Stimulated activated CD4-positive, alpha-beta T cell treated with anti-CD3 and anti-CD28 coated beads, TNF-alpha, amount 100 ng/mL, for 48 hours (primary cell): ENCODE measurements around the gene GPC6.

ENCODE experiments used
- DNase-seq, 3 donors: peaks; one replicate each; pipeline ENCODE4 v3.0.0-alpha.2; 2020; ENCODE audit warnings: low read depth in 3 of 3

GPC6 gene

GRCh38 chr13:94345374-94346195 is 1119.0 kb downstream of the GPC6 start:
- no peak for DNase-seq

DNA sequence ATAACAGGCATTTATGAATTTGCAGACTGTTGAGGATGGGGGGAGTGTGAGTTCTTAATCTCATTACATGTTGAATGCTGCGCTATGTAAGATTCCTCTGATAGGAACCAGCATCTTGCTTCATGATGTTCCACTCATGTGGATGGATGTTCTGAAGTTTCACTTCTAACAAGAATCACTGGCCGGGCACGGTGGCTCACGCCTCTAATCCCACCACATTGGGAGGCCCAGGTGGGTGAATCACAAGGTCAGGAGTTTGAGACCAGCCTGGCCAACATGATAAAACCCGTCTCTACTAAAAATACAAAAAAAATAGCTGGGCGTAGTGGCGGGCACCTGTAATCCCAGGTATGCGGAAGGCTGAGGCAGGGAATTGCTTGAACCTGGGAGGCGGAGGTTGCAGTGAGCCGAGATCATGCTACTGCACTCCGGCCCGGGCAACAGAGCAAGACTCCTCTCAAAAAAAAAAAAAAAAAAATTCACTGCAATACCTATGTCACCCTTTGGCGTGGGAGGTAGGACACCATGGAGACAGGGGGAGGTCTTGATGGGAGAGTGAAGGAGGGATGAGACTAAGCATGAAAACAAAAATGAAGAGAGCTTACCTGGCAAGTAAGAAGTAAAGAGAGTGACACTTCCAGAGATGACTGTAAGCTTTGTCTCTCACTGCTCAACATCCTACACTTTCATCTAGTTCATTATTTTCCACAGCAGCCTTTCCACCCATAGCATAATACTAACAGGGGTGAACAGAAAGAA is 1119.8 kb downstream of the GPC6 start:
- peak in 2 of 3 donors; percentile 16 to 22 for DNase-seq

DNA sequence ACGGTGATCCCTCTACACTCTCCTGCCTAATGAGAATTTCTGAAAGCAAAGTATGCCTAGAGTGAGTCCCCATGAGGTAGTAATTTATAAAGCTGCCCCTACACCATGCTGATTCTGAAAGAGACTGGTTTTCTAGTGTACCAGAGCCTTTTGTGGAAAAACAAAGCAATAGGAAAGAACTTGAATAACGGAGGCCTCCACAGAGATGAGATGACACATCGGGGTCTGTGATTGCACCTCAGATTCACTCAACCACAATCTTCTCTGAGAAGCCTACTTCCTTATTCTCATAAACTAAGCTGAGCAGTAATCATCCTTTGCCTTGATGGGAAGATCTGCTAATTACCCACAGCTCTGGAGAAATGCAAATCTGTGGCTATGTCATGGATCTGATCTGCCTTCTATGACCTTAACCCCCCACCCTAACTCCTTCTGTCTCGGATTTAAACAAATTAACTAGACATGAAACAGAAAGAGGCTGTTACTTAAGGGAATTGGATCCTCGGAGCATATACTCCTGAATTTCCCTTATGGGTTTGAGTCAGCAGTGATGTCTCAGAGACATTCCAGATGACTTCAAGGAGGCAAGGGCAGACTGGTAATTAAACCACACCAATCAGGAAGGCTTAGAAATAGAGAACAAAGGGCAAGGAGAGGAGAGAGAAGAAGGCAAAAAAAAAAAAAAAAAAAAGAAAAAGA is 1124.8 kb downstream of the GPC6 start:
- peak in 1 of 3 donors; percentile 27 for DNase-seq

GRCh38 chr13:94352057-94352456 is 1125.5 kb downstream of the GPC6 start:
- no peak for DNase-seq

DNA sequence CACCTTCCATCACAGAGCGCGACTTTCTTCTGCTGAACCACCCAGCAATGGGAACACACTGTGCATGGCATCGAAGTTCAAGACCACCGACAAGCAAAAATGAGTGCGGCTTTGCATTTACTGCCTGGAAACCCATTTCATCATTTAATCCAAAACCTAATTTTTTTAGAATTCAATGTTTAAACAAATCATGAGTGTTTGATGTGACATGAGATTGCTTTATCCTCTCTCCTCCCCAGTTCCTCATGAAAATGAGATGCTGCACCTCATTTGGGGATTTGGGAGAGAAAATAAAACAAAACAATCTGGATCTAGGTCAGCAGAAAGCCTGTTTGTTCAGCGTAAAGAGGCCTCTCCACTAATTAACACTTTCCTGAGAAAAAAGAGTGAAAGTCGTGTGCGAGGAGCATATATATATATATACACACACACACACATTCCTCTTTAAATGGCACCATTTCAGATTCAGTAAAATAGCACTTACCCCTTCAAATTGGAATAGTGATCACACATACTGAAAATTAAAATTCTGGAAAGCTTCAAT is 1126.6 kb downstream of the GPC6 start:
- DNase-seq, result no peak

GRCh38 chr13:94359875-94360274 is 1133.3 kb downstream of the GPC6 start:
- no peak for DNase-seq

DNA sequence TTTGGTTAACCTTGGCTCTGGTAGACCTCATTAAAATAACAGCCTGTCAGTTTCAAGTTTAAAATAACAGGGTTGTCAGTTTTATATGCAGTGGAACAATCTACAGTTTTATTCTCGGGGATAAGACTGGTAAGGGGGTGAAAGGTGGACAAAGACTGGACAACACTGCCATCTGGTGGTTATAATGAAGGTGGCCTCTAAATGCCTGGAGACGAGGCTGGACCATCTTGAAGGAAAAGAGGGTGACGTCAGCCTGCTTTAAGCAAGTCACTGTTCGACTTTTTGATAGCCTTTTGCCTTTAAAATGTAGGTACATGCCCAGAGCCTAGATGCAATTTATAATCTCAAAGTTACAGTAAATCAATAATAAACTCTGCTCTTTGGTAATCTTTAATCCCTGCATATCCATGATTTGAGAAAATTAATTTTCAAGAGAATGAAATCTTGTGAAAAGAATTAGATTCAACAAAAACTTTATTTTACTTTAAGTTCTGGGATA is 1135.9 kb downstream of the GPC6 start:
- peak; percentile 39 to 47 (median 46) for DNase-seq

DNA sequence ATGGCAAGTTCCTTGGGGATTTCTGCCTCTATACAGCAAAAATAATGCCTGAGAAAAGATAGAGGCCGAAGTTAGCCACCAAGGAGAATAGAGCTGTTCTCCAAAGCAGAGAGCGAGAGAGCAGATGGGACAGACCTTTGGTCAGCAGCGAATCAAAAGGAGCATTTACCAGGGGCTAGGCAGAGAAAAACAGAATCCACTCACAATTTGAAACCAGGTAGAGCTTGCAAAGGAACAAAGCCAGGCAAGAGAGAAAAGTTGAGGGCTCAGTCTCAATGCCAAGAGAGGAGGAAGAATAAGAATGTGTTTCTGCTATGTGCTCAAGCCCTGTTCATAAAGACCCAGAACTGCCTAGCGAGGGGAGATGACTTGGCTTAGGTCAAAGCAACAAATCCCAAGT is 1140.1 kb downstream of the GPC6 start:
- DNase-seq, result no peak

DNA sequence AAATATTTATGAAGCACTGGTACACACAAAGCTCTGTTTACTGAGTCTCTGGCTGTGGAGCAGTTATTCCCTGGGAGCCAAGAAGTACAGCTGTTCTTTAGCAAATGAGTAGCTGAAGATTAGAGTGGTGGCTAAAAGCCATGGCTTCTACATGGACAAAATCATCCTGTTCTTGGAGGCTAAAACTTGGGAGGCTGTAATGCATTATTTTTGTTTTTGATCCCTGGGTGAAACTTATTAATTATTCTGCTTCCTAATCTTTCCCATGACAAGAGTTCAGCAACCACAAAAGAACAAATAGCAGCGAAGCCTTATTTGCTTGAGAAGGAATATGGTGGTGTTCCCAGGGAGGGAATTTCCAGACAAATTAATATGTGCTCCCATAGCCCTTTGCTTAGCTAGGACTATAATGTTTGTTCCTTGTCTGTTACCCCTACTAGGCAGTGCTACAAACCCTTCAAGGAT is 1143.4 kb downstream of the GPC6 start:
- no peak for DNase-seq

DNA sequence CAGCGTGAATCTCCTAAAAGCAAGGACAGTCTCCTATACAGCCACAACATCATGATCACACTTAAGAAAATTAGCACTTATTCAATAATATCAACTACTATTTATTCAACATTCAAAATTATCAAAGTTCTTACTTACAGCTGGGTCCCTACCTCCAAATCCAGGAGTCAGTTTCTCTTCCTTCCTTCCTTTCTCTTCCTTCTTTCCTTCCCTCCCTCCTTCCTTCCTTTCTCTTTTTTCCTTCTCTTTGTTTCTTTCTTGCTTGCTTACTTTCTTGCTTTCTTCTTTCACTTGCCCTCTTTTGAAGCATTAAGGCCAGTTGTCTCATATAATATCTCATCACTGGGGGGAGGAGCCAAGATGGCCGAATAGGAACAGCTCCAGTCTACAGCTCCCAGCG is 1145.2 kb downstream of the GPC6 start:
- no peak for DNase-seq

- DNase-seq, result no peak
Measured at GRCh38 chr13:94382517-94382916, 1155.9 kb downstream of the GPC6 start.

DNA sequence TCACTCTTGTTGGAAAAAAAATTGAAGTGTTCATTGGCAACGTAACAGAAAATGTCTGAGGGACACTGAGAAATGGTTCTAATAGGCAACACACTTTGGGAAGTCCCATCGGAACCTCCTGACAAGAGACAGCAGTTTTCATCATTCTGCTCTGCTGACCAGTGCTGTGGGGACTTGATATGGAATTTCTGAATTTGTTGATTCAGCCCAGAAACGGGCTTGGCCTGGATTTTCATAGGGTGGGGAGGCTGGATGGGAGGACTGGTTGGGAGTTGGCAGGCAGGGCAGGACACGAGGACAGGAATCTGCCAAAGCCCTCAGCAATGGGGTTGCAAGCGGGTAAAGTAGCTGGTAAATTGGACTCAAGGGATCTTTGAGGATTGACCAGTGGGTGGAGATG is 1156.4 kb downstream of the GPC6 start:
- DNase-seq, result no peak

GRCh38 chr13:94384231-94384905 is 1157.8 kb downstream of the GPC6 start:
- no peak for DNase-seq

DNA sequence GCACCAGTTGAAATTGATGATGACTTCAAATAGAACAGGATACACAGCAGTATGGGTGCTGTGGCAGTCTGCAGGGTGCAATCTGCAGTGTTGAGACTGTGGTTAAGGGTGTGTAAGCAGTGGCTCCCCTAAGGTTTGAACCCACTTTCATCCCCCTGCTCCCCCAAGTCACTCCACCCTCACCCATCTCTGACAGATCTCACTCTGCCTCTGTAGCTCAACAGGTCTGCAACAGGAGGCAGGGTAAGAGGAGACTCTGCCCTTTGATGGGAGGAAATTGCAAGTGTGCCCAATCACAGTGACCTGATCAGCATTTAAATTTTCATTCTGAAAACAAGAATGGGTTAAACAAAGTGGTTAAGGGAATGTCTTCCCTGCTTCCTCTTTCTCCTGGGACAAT is 1160.4 kb downstream of the GPC6 start:
- DNase-seq, result no peak

GRCh38 chr13:94389604-94390351 is 1163.2 kb downstream of the GPC6 start:
- no peak for DNase-seq

DNA sequence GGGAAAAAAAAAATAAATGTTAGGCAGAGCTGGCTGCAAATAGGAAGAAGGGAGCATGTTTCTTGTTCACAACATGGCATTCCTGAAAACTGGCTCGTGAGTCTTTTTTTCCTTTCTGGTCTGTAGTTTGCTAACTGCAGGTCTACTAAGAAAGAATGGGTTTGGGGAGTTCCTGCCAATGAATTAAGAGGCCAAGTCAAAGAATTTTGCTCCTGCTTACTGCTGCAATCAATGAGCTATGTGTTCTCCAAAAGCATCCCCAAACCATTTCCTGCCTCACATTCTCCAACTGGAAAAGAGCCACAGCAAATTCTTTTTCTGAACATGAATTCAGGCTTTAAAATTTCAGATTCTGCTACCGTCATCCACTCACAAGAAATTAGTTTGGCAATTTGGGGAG is 1164.3 kb downstream of the GPC6 start:
- DNase-seq, result no peak

DNA sequence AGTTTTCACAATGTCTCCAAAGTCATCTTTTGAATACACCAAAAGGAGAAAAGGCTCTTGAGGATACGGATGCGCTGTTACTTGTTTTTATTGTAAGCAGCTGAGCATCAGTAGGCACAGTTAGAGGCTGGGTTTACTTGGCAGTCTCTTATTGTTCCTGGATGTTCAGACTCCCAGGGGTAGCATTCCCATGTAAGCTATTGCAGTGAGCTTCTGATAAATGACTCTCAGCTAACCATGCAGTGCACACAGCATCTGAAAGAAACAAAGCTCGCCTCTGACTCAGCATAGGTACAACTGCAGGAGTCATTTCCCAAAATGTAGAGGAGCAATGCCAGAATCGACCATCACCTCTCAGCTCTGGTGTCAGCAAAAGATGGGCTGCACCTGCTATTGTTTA is 1168.1 kb downstream of the GPC6 start:
- DNase-seq, result no peak

GRCh38 chr13:94395860-94396259 is 1169.3 kb downstream of the GPC6 start:
- DNase-seq, result no peak

- DNase-seq, result no peak
Measured at GRCh38 chr13:94399812-94400211, 1173.2 kb downstream of the GPC6 start.

- DNase-seq, result no peak
Measured at GRCh38 chr13:94400874-94401273, 1174.3 kb downstream of the GPC6 start.
